ENCODE data around the gene OGFRL1. TPM values are rescaled to one million over a fixed set of nuclear protein-coding genes. Genes with fewer than 3 reads are reported as not detected.

Gene OGFRL1
- total and polyA plus RNA-seq, 2 donors: 11.0 to 20.7 TPM

GRCh38 chr6:71312089-71312488 is 23.5 kb downstream of the OGFRL1 start:
- Histone ChIP-seq H3K27me3 (ENCODE audit: control insufficient read depth in 2 of 2, insufficient read depth in 1 of 2, low read length in 1 of 2) (no peaks in the 10 kb centered on the region), H3K27ac (ENCODE audit: low read depth in 1 of 2, low read length in 1 of 2) (no peak overlapping the region), H3K9me3 (ENCODE audit: control insufficient read depth in 2 of 2, insufficient read depth in 1 of 2, low read length in 1 of 2) (no peaks in the 10 kb centered on the region), H3K4me1 (ENCODE audit: control insufficient read depth in 2 of 2, insufficient read depth in 2 of 2, low read length in 2 of 2) (no peaks in the 10 kb centered on the region), H3K36me3 (ENCODE audit: control insufficient read depth in 2 of 2, insufficient read depth in 2 of 2, low read length in 1 of 2) (no peaks in the 10 kb centered on the region), H3K4me3 (ENCODE audit: low read length in 2 of 2) (no peak overlapping the region)
- DNase-seq (ENCODE audit: low read depth in 6 of 9, low spot score in 9 of 9): no peak
- 84% methylated on average over 1 of the region's 1 CpG for WGBS

DNA sequence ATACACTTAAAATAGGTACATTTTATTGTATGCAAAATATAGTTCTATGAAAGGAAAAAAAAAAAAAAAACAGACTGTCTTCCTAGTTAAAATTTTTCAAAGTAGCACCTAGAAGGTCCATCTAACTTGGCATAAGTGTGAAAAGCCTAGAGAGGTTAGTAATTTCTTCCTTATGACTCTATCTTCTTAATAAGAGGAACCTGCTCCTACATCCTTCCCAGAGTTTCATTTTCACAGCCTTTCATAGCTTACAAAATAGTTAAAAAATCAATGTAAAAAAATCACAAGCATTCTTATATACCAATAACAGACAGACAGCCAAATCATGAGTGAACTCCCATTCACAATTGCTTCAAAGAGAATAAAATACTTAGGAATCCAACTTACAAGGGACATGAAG is 28.8 kb downstream of the OGFRL1 start:
- Histone ChIP-seq H3K4me1 (ENCODE audit: control insufficient read depth in 2 of 2, insufficient read depth in 2 of 2, low read length in 2 of 2) (no peaks in the 10 kb centered on the region), H3K4me3 (ENCODE audit: low read length in 2 of 2) (no peak overlapping the region), H3K9me3 (ENCODE audit: control insufficient read depth in 2 of 2, insufficient read depth in 1 of 2, low read length in 1 of 2) (no peaks in the 10 kb centered on the region), H3K27me3 (ENCODE audit: control insufficient read depth in 2 of 2, insufficient read depth in 1 of 2, low read length in 1 of 2) (no peaks in the 10 kb centered on the region), H3K36me3 (ENCODE audit: control insufficient read depth in 2 of 2, insufficient read depth in 2 of 2, low read length in 1 of 2) (no peaks in the 10 kb centered on the region), H3K27ac (ENCODE audit: low read depth in 1 of 2, low read length in 1 of 2) (no peak overlapping the region)
- DNase-seq (ENCODE audit: low read depth in 6 of 9, low spot score in 9 of 9): no peak

DNA sequence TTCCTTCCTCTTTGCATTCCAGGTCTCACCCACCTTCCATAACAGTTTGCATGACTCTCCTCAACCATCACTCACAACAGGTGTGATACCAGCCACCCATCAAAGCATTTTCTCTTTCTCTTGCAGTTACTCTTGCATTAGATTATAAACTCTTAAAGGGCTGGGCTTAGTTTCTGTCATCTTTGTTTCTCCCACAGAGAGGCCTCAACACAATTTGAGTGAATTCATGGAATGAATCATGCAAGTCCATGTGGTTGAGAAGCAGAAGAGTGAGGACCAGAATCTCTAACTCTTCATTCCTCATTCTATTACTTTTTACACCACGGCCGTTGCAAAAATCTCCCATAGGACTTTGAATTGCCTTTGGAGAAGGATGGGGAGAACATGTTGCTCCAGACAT is 31.4 kb downstream of the OGFRL1 start:
- Histone ChIP-seq H3K4me1 (ENCODE audit: control insufficient read depth in 2 of 2, insufficient read depth in 2 of 2, low read length in 2 of 2) (no peaks in the 10 kb centered on the region), H3K9me3 (ENCODE audit: control insufficient read depth in 2 of 2, insufficient read depth in 1 of 2, low read length in 1 of 2) (no peaks in the 10 kb centered on the region), H3K27me3 (ENCODE audit: control insufficient read depth in 2 of 2, insufficient read depth in 1 of 2, low read length in 1 of 2) (no peaks in the 10 kb centered on the region), H3K36me3 (ENCODE audit: control insufficient read depth in 2 of 2, insufficient read depth in 2 of 2, low read length in 1 of 2) (no peaks in the 10 kb centered on the region), H3K27ac (ENCODE audit: low read depth in 1 of 2, low read length in 1 of 2) (no peak overlapping the region), H3K4me3 (ENCODE audit: low read length in 2 of 2) (no peak overlapping the region)
- DNase-seq (ENCODE audit: low read depth in 6 of 9, low spot score in 9 of 9): no peak
- WGBS: 50% methylated on average over 2 of the region's 2 CpGs

- no peaks in the 10 kb centered on the region for H3K36me3 ChIP-seq (ENCODE audit: control insufficient read depth in 2 of 2, insufficient read depth in 2 of 2, low read length in 1 of 2)
- H3K4me3 ChIP-seq (ENCODE audit: low read length in 2 of 2): no peak overlapping the region
- H3K9me3 ChIP-seq (ENCODE audit: control insufficient read depth in 2 of 2, insufficient read depth in 1 of 2, low read length in 1 of 2): no peaks in the 10 kb centered on the region
- no peaks in the 10 kb centered on the region for H3K27me3 ChIP-seq (ENCODE audit: control insufficient read depth in 2 of 2, insufficient read depth in 1 of 2, low read length in 1 of 2)
- H3K4me1 ChIP-seq (ENCODE audit: control insufficient read depth in 2 of 2, insufficient read depth in 2 of 2, low read length in 2 of 2): no peaks in the 10 kb centered on the region
- no peak overlapping the region for H3K27ac ChIP-seq (ENCODE audit: low read depth in 1 of 2, low read length in 1 of 2)
- no peak for DNase-seq (ENCODE audit: low read depth in 6 of 9, low spot score in 9 of 9)
These were observed 32.7 kb downstream of the OGFRL1 start for GRCh38 chr6:71321314-71321713.

- H3K27ac ChIP-seq (ENCODE audit: low read depth in 1 of 2, low read length in 1 of 2): no peak overlapping the region
- no peaks in the 10 kb centered on the region for H3K36me3 ChIP-seq (ENCODE audit: control insufficient read depth in 2 of 2, insufficient read depth in 2 of 2, low read length in 1 of 2)
- no peak overlapping the region for H3K4me3 ChIP-seq (ENCODE audit: low read length in 2 of 2)
- H3K9me3 ChIP-seq (ENCODE audit: control insufficient read depth in 2 of 2, insufficient read depth in 1 of 2, low read length in 1 of 2): no peaks in the 10 kb centered on the region
- 78% methylated on average over 5 of the region's 5 CpGs for WGBS
- H3K27me3 ChIP-seq (ENCODE audit: control insufficient read depth in 2 of 2, insufficient read depth in 1 of 2, low read length in 1 of 2): no peaks in the 10 kb centered on the region
- H3K4me1 ChIP-seq (ENCODE audit: control insufficient read depth in 2 of 2, insufficient read depth in 2 of 2, low read length in 2 of 2): no peaks in the 10 kb centered on the region
- DNase-seq (ENCODE audit: low read depth in 6 of 9, low spot score in 9 of 9): no peak
These were observed 35.7 kb downstream of the OGFRL1 start for GRCh38 chr6:71324194-71324785.

DNA sequence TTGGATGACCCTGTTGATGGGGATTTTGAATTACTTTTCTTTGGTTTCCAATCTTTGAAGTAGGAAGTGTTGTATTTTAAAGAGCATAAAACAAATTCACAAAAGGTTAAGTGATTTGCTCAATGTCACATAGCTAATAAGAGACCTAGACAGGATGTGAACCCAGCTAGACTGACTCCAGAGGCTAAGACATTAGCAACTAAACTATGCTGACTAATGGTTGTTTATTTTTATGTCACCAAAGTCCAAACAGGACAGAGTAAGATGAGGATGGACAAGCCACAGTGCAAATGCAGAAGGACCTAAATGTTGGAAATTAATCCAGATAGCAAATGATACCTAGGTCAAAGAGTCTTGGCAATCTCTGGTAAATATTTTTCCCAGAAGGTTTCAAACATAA is 38.0 kb downstream of the OGFRL1 start:
- DNase-seq (ENCODE audit: low read depth in 6 of 9, low spot score in 9 of 9): no peak

DNA sequence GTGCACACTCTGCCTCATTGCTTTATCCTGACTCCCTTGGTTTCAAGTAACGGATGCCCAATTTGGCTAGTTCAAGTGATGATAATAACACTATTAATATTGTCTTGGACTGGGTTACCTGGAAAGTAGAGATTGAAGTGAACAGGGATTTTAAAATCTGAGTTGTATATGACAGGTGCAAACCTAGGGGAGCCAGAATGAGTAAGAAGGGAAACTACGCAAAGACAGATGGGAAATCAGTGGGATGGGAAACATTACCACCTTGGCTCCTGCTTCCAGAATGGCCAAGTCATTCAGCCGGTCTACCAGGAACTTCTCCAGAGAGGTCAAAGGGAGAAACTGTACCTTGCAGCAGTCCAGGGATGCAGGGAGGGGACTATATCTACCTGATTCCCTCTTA is 41.9 kb downstream of the OGFRL1 start:
- H3K27ac ChIP-seq (ENCODE audit: low read depth in 1 of 2, low read length in 1 of 2): no peak overlapping the region
- no peak for DNase-seq (ENCODE audit: low read depth in 6 of 9, low spot score in 9 of 9)
- no peaks in the 10 kb centered on the region for H3K36me3 ChIP-seq (ENCODE audit: control insufficient read depth in 2 of 2, insufficient read depth in 2 of 2, low read length in 1 of 2)
- no peaks in the 10 kb centered on the region for H3K27me3 ChIP-seq (ENCODE audit: control insufficient read depth in 2 of 2, insufficient read depth in 1 of 2, low read length in 1 of 2)
- H3K4me1 ChIP-seq (ENCODE audit: control insufficient read depth in 2 of 2, insufficient read depth in 2 of 2, low read length in 2 of 2): no peaks in the 10 kb centered on the region
- WGBS: 100% methylated on average over 3 of the region's 3 CpGs
- no peaks in the 10 kb centered on the region for H3K9me3 ChIP-seq (ENCODE audit: control insufficient read depth in 2 of 2, insufficient read depth in 1 of 2, low read length in 1 of 2)
- no peak overlapping the region for H3K4me3 ChIP-seq (ENCODE audit: low read length in 2 of 2)

More for the DNA sequence above, 38.0 kb downstream of the OGFRL1 start:
- H3K27me3 ChIP-seq (ENCODE audit: control insufficient read depth in 2 of 2, insufficient read depth in 1 of 2, low read length in 1 of 2): no peaks in the 10 kb centered on the region
- no peaks in the 10 kb centered on the region for H3K4me1 ChIP-seq (ENCODE audit: control insufficient read depth in 2 of 2, insufficient read depth in 2 of 2, low read length in 2 of 2)
- no peak overlapping the region for H3K4me3 ChIP-seq (ENCODE audit: low read length in 2 of 2)
- H3K27ac ChIP-seq (ENCODE audit: low read depth in 1 of 2, low read length in 1 of 2): no peak overlapping the region
- H3K9me3 ChIP-seq (ENCODE audit: control insufficient read depth in 2 of 2, insufficient read depth in 1 of 2, low read length in 1 of 2): no peaks in the 10 kb centered on the region
- no peaks in the 10 kb centered on the region for H3K36me3 ChIP-seq (ENCODE audit: control insufficient read depth in 2 of 2, insufficient read depth in 2 of 2, low read length in 1 of 2)

GRCh38 chr6:71332012-71332411 is 43.4 kb downstream of the OGFRL1 start:
- WGBS: 98% methylated on average over 2 of the region's 2 CpGs
- Histone ChIP-seq H3K36me3 (ENCODE audit: control insufficient read depth in 2 of 2, insufficient read depth in 2 of 2, low read length in 1 of 2) (no peaks in the 10 kb centered on the region), H3K9me3 (ENCODE audit: control insufficient read depth in 2 of 2, insufficient read depth in 1 of 2, low read length in 1 of 2) (no peaks in the 10 kb centered on the region), H3K4me1 (ENCODE audit: control insufficient read depth in 2 of 2, insufficient read depth in 2 of 2, low read length in 2 of 2) (no peaks in the 10 kb centered on the region), H3K4me3 (ENCODE audit: low read length in 2 of 2) (no peak overlapping the region), H3K27ac (ENCODE audit: low read depth in 1 of 2, low read length in 1 of 2) (no peak overlapping the region), H3K27me3 (ENCODE audit: control insufficient read depth in 2 of 2, insufficient read depth in 1 of 2, low read length in 1 of 2) (no peaks in the 10 kb centered on the region)
- no peak for DNase-seq (ENCODE audit: low read depth in 6 of 9, low spot score in 9 of 9)

- H3K27me3 ChIP-seq (ENCODE audit: control insufficient read depth in 2 of 2, insufficient read depth in 1 of 2, low read length in 1 of 2): no peaks in the 10 kb centered on the region
- no peak for DNase-seq (ENCODE audit: low read depth in 6 of 9, low spot score in 9 of 9)
- 98% methylated on average over 1 of the region's 1 CpG for WGBS
- H3K9me3 ChIP-seq (ENCODE audit: control insufficient read depth in 2 of 2, insufficient read depth in 1 of 2, low read length in 1 of 2): no peaks in the 10 kb centered on the region
- no peaks in the 10 kb centered on the region for H3K4me1 ChIP-seq (ENCODE audit: control insufficient read depth in 2 of 2, insufficient read depth in 2 of 2, low read length in 2 of 2)
- no peak overlapping the region for H3K27ac ChIP-seq (ENCODE audit: low read depth in 1 of 2, low read length in 1 of 2)
- no peaks in the 10 kb centered on the region for H3K36me3 ChIP-seq (ENCODE audit: control insufficient read depth in 2 of 2, insufficient read depth in 2 of 2, low read length in 1 of 2)
- no peak overlapping the region for H3K4me3 ChIP-seq (ENCODE audit: low read length in 2 of 2)
These were observed 44.4 kb downstream of the OGFRL1 start for GRCh38 chr6:71333050-71333449.

GRCh38 chr6:71333697-71334096 is 45.1 kb downstream of the OGFRL1 start:
- no peaks in the 10 kb centered on the region for H3K36me3 ChIP-seq (ENCODE audit: control insufficient read depth in 2 of 2, insufficient read depth in 2 of 2, low read length in 1 of 2)
- no peak overlapping the region for H3K27ac ChIP-seq (ENCODE audit: low read depth in 1 of 2, low read length in 1 of 2)
- no peak for DNase-seq (ENCODE audit: low read depth in 6 of 9, low spot score in 9 of 9)
- no peaks in the 10 kb centered on the region for H3K9me3 ChIP-seq (ENCODE audit: control insufficient read depth in 2 of 2, insufficient read depth in 1 of 2, low read length in 1 of 2)
- H3K4me3 ChIP-seq (ENCODE audit: low read length in 2 of 2): no peak overlapping the region
- H3K4me1 ChIP-seq (ENCODE audit: control insufficient read depth in 2 of 2, insufficient read depth in 2 of 2, low read length in 2 of 2): no peaks in the 10 kb centered on the region
- no peaks in the 10 kb centered on the region for H3K27me3 ChIP-seq (ENCODE audit: control insufficient read depth in 2 of 2, insufficient read depth in 1 of 2, low read length in 1 of 2)
- WGBS: 95% methylated on average over 2 of the region's 2 CpGs
